ENCODE measurements around the gene SLC34A1. TPM values are rescaled to one million over a fixed set of nuclear protein-coding genes. Genes with fewer than 3 reads are reported as not detected.

The SLC34A1 gene
- total and polyA plus RNA-seq, 2 of the 13 experiments (the other 11 are each of a cell fraction or from before 2014, with no cell fraction given): 0.03 to 0.20 TPM

DNA sequence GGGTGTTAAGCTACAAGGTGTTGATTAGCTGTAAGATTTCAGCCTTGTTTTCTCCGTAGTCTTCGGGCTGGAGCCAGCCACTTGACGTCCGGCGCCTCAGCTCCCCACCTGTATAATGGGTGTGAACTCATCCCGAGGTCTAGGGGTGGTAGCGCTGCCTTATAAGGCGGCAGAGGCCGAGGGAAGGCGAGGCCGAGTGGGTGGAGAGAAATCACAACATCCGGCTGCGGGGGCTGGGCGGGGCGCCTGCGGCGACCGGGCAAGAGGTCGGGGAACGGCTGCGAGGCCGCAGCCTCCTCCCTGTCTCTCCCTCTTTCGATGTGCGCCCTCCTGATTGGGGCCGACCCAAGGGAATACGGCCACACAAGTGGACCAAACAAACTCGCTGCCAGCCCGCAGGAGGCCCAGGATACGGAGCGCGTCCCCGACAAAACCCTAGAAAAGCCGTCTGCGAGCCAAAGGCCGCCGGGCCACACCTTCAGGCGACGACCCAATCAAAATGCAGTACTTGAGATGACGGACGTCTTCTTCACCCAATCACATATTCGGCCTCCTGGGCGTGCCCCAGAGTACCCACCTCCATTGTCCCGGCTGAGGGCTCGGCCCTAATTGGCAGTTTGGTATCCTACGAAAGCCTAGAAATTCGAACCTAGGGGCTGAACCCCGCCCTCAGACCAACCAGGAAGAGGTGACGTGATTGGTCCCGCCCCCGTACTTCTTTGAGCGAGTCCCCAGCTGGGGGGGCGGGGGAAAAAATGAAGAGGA is 41.7 kb downstream of the SLC34A1 start (continued):
- TF ChIP-seq, protein P1, sequence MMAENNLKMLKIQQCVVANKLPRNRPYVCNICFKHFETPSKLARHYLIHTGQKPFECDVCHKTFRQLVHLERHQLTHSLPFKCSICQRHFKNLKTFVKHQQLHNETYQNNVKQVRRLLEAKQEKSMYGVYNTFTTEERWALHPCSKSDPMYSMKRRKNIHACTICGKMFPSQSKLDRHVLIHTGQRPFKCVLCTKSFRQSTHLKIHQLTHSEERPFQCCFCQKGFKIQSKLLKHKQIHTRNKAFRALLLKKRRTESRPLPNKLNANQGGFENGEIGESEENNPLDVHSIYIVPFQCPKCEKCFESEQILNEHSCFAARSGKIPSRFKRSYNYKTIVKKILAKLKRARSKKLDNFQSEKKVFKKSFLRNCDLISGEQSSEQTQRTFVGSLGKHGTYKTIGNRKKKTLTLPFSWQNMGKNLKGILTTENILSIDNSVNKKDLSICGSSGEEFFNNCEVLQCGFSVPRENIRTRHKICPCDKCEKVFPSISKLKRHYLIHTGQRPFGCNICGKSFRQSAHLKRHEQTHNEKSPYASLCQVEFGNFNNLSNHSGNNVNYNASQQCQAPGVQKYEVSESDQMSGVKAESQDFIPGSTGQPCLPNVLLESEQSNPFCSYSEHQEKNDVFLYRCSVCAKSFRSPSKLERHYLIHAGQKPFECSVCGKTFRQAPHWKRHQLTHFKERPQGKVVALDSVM (CRISPR knock-in tag; IDR thresholded peaks at IDR 0.05): peak; percentile 85
- TF ChIP-seq ZNF768 (CRISPR knock-in tag; IDR thresholded peaks at IDR 0.05) (peak; percentile 37; the same call in 1 of the 2 replicates), REPIN1 (CRISPR knock-in tag; IDR thresholded peaks at IDR 0.05; ENCODE audit: borderline replicate concordance, low read depth) (0 out of 2 replicates have a peak, but pooled peaks have one; percentile 43), MED1 (CRISPR knock-in tag; IDR thresholded peaks at IDR 0.05) (peak; percentile 60), ZNF333 (CRISPR knock-in tag; IDR thresholded peaks at IDR 0.05; ENCODE audit: borderline replicate concordance) (0 out of 2 replicates have a peak, but pooled peaks have one; percentile 34), POLR2AphosphoS2 (IDR thresholded peaks at IDR 0.05; ENCODE audit: low read depth, low read length) (no peak), PRPF4 (IDR thresholded peaks at IDR 0.05; ENCODE audit: low read depth, low read length, poor library complexity, severe bottlenecking) (no peak), ATF1 (CRISPR knock-in tag; IDR thresholded peaks at IDR 0.05) (peak; percentile 92)
- TF ChIP-seq, protein P2, sequence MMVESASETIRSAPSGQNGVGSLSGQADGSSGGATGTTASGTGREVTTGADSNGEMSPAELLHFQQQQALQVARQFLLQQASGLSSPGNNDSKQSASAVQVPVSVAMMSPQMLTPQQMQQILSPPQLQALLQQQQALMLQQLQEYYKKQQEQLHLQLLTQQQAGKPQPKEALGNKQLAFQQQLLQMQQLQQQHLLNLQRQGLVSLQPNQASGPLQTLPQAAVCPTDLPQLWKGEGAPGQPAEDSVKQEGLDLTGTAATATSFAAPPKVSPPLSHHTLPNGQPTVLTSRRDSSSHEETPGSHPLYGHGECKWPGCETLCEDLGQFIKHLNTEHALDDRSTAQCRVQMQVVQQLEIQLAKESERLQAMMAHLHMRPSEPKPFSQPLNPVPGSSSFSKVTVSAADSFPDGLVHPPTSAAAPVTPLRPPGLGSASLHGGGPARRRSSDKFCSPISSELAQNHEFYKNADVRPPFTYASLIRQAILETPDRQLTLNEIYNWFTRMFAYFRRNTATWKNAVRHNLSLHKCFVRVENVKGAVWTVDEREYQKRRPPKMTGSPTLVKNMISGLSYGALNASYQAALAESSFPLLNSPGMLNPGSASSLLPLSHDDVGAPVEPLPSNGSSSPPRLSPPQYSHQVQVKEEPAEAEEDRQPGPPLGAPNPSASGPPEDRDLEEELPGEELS (CRISPR knock-in tag; IDR thresholded peaks at IDR 0.05): peak; percentile 36; the same call in 1 of the 2 replicates
- TF ChIP-seq, protein P3, sequence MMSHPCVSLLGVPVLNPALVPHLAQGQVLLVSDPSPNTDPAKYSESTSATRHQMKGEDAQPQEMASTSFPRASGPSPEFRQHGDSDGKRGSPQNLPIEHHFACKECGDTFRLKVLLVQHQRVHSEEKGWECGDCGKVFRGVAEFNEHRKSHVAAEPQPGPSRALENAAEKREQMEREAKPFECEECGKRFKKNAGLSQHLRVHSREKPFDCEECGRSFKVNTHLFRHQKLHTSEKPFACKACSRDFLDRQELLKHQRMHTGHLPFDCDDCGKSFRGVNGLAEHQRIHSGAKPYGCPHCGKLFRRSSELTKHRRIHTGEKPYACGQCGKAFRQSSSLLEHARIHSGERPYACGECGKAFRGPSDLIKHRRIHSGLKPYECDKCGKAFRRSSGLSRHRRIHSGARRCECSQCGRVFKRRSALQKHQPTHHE (CRISPR knock-in tag; IDR thresholded peaks at IDR 0.05; ENCODE audit: borderline replicate concordance): no peak
- TF ChIP-seq, protein P4, sequence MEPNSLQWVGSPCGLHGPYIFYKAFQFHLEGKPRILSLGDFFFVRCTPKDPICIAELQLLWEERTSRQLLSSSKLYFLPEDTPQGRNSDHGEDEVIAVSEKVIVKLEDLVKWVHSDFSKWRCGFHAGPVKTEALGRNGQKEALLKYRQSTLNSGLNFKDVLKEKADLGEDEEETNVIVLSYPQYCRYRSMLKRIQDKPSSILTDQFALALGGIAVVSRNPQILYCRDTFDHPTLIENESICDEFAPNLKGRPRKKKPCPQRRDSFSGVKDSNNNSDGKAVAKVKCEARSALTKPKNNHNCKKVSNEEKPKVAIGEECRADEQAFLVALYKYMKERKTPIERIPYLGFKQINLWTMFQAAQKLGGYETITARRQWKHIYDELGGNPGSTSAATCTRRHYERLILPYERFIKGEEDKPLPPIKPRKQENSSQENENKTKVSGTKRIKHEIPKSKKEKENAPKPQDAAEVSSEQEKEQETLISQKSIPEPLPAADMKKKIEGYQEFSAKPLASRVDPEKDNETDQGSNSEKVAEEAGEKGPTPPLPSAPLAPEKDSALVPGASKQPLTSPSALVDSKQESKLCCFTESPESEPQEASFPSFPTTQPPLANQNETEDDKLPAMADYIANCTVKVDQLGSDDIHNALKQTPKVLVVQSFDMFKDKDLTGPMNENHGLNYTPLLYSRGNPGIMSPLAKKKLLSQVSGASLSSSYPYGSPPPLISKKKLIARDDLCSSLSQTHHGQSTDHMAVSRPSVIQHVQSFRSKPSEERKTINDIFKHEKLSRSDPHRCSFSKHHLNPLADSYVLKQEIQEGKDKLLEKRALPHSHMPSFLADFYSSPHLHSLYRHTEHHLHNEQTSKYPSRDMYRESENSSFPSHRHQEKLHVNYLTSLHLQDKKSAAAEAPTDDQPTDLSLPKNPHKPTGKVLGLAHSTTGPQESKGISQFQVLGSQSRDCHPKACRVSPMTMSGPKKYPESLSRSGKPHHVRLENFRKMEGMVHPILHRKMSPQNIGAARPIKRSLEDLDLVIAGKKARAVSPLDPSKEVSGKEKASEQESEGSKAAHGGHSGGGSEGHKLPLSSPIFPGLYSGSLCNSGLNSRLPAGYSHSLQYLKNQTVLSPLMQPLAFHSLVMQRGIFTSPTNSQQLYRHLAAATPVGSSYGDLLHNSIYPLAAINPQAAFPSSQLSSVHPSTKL (CRISPR knock-in tag; IDR thresholded peaks at IDR 0.05): peak; percentile 38; the same call in 1 of the 2 replicates
- TF ChIP-seq, protein P5, sequence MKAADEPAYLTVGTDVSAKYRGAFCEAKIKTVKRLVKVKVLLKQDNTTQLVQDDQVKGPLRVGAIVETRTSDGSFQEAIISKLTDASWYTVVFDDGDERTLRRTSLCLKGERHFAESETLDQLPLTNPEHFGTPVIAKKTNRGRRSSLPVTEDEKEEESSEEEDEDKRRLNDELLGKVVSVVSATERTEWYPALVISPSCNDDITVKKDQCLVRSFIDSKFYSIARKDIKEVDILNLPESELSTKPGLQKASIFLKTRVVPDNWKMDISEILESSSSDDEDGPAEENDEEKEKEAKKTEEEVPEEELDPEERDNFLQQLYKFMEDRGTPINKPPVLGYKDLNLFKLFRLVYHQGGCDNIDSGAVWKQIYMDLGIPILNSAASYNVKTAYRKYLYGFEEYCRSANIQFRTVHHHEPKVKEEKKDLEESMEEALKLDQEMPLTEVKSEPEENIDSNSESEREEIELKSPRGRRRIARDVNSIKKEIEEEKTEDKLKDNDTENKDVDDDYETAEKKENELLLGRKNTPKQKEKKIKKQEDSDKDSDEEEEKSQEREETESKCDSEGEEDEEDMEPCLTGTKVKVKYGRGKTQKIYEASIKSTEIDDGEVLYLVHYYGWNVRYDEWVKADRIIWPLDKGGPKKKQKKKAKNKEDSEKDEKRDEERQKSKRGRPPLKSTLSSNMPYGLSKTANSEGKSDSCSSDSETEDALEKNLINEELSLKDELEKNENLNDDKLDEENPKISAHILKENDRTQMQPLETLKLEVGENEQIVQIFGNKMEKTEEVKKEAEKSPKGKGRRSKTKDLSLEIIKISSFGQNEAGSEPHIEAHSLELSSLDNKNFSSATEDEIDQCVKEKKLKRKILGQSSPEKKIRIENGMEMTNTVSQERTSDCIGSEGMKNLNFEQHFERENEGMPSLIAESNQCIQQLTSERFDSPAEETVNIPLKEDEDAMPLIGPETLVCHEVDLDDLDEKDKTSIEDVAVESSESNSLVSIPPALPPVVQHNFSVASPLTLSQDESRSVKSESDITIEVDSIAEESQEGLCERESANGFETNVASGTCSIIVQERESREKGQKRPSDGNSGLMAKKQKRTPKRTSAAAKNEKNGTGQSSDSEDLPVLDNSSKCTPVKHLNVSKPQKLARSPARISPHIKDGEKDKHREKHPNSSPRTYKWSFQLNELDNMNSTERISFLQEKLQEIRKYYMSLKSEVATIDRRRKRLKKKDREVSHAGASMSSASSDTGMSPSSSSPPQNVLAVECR (CRISPR knock-in tag; IDR thresholded peaks at IDR 0.05; ENCODE audit: borderline replicate concordance): peak; percentile 76
